A549 (cell line): Measurements from ENCODE around the gene ABCA2. TPM values are rescaled to one million over a fixed set of nuclear protein-coding genes. Genes with fewer than 3 reads are reported as not detected.

Experiments
- ATAC-seq, 2 experiments: fragments of 200-7000 bp in 1 of 2; fragments of >200 bp in 1 of 2; cut with Nextera tagmentation in 1 of 2; cut with Tn5 transposase in 1 of 2; 3 replicates each; pipeline versions ENCODE4 v1.8.0 to v1.9.1; 2018 to 2020; ENCODE audit warnings: mild to moderate bottlenecking in 1 of 2, moderate library complexity in 1 of 2
- CTCF ChIA-PET: fragments of 300-600 bp; sonication (Branson Sonifier 250); formaldehyde crosslinking; extraction: SDS; loops from one replicate; lab custom pipeline; 2021; ENCODE audit warnings: antibody characterized with exemption, inconsistent platforms; lab: Yijun Ruan, JAX
- POLR2A ChIA-PET: fragments of 350-600 bp; formaldehyde crosslinking; extraction: SDS; loops from one replicate; lab custom pipeline; 2021; ENCODE audit warnings: antibody characterized with exemption, inconsistent platforms; lab: Yijun Ruan, JAX
- DNase-seq, 2 experiments: peaks; one replicate each; pipeline versions ENCODE4 v3.0.0 to v3.0.0-alpha.2; 2011 to 2016; ENCODE audit warnings: low read depth in 1 of 2, low spot score in 1 of 2
- FAIRE-seq: peaks from 2 replicates; lab custom pipeline; 2011; peaks lifted over from hg19 to GRCh38; lab: Jason Lieb, UNC
- H3K27ac ChIP-seq, 2 experiments: fragments of >200 bp; sonication (Bioruptor Twin); formaldehyde crosslinking; 3 replicates each; pipeline ENCODE4 v1.5.1; 2016 to 2017
- H3K4me1 ChIP-seq: fragments of >200 bp; sonication (Bioruptor Twin); formaldehyde crosslinking; 3 replicates; pipeline ENCODE4 v1.6.1; 2016
- H3K4me2 ChIP-seq: fragments of >200 bp; sonication (Bioruptor Twin); formaldehyde crosslinking; 3 replicates; pipeline ENCODE4 v1.6.1; 2016
- H3K4me3 ChIP-seq: fragments of >200 bp; sonication (Bioruptor Twin); formaldehyde crosslinking; 3 replicates; pipeline ENCODE4 v1.5.1; 2016
- H3K9me3 ChIP-seq: fragments of >200 bp; sonication (Bioruptor Twin); formaldehyde crosslinking; 3 replicates; pipeline ENCODE4 v1.6.1; 2016
- BCL3 ChIP-seq: fragments of >200 bp; sonication (Bioruptor Twin); formaldehyde crosslinking; IDR thresholded peaks from 3 replicates; pipeline ENCODE4 v1.6.1; 2016
- CBX2 ChIP-seq: fragments of 200-600 bp; sonication (generic); IDR thresholded peaks from 2 replicates; pipeline ENCODE4 v1.6.1; 2016; ENCODE audit warnings: low read depth, mild to moderate bottlenecking, borderline replicate concordance
- CEBPB ChIP-seq, 2 experiments: fragments of >200 bp in 1 of 2; sonication (Bioruptor Twin) in 1 of 2; formaldehyde crosslinking in 1 of 2; IDR thresholded peaks; 2 replicates each; pipeline ENCODE4 v1.6.1; 2012 to 2016
- CHD2 ChIP-seq: fragments of 150-350 bp; IDR thresholded peaks from 2 replicates; pipeline ENCODE4 v1.6.1; 2014; ENCODE audit warnings: low read length; ENCODE audit not compliant: partially characterized antibody
- CHD4 ChIP-seq: fragments of 200-600 bp; sonication (generic); IDR thresholded peaks from 2 replicates; pipeline ENCODE4 v1.6.1; 2016; ENCODE audit warnings: antibody characterized with exemption, mild to moderate bottlenecking, borderline replicate concordance
- E2F6 ChIP-seq: IDR thresholded peaks from 2 replicates; pipeline ENCODE4 v1.6.1; 2012; ENCODE audit warnings: low read depth, borderline replicate concordance
- ELK1 ChIP-seq: fragments of 150-350 bp; IDR thresholded peaks from 2 replicates; pipeline ENCODE4 v1.6.1; 2014; ENCODE audit warnings: low read depth, mild to moderate bottlenecking, low read length
- EP300 ChIP-seq, 2 experiments: fragments of >200 bp; sonication (Bioruptor Twin); formaldehyde crosslinking; IDR thresholded peaks; 2 replicates in 1 of 2; 3 replicates in 1 of 2; pipeline ENCODE4 v1.6.1; 2016 to 2017
- ESRRA ChIP-seq: fragments of 150-350 bp; IDR thresholded peaks from 2 replicates; pipeline ENCODE4 v1.6.1; 2014; ENCODE audit warnings: mild to moderate bottlenecking, low read length, borderline replicate concordance
- FOSB ChIP-seq: fragments of 250-450 bp; sonication (Bioruptor Pico); IDR thresholded peaks from 2 replicates; pipeline ENCODE4 v1.5.0; 2020; ENCODE audit warnings: mild to moderate bottlenecking, moderate library complexity
- GATA3 ChIP-seq: IDR thresholded peaks from 2 replicates; pipeline ENCODE4 v1.6.1; 2012; ENCODE audit warnings: borderline replicate concordance
- HDAC2 ChIP-seq: fragments of 200-600 bp; sonication (generic); IDR thresholded peaks from 2 replicates; pipeline ENCODE4 v1.6.1; 2016
- HOXA7 ChIP-seq: fragments of 250-450 bp; sonication (Bioruptor Pico); IDR thresholded peaks from 2 replicates; pipeline ENCODE4 v1.5.0; 2020; ENCODE audit warnings: mild to moderate bottlenecking, moderate library complexity
- JUN ChIP-seq, 2 experiments: fragments of >200 bp; sonication (Bioruptor Twin); formaldehyde crosslinking; IDR thresholded peaks; 2 replicates in 1 of 2; 3 replicates in 1 of 2; pipeline ENCODE4 v1.6.1; 2016 to 2017
- KDM5A ChIP-seq: fragments of 200-600 bp; sonication (generic); IDR thresholded peaks from 2 replicates; pipeline ENCODE4 v1.6.1; 2016; ENCODE audit warnings: antibody characterized with exemption, mild to moderate bottlenecking
- MAX ChIP-seq: IDR thresholded peaks from 2 replicates; pipeline ENCODE4 v1.6.1; 2012
- MYC ChIP-seq: IDR thresholded peaks from 2 replicates; pipeline ENCODE4 v1.6.1; 2012; ENCODE audit warnings: mild to moderate bottlenecking, inconsistent platforms, low read length, improper control_type of control experiment, borderline replicate concordance
- NPAS2 ChIP-seq: fragments of 250-450 bp; sonication (Bioruptor Pico); IDR thresholded peaks from 2 replicates; pipeline ENCODE4 v1.8.0; 2022; ENCODE audit warnings: mild to moderate bottlenecking, moderate library complexity, borderline replicate concordance
- NR3C1 ChIP-seq: fragments of >200 bp; sonication (Bioruptor Twin); formaldehyde crosslinking; IDR thresholded peaks from 3 replicates; pipeline ENCODE4 v1.6.1; 2017
- PBX3 ChIP-seq: IDR thresholded peaks from 2 replicates; pipeline ENCODE4 v1.6.1; 2012
- RAD21 ChIP-seq, 2 experiments: fragments of >200 bp in 1 of 2; sonication (Bioruptor Twin) in 1 of 2; formaldehyde crosslinking in 1 of 2; IDR thresholded peaks in 1 of 2; conservative IDR thresholded peaks in 1 of 2; 2 replicates in 1 of 2; 3 replicates in 1 of 2; pipeline ENCODE4 v1.6.1; 2012 to 2018; ENCODE audit warnings: inconsistent platforms in 1 of 2
- RARB ChIP-seq: fragments of 250-450 bp; sonication (Bioruptor Pico); IDR thresholded peaks from 2 replicates; pipeline ENCODE4 v1.8.0; 2021; ENCODE audit warnings: mild to moderate bottlenecking, moderate library complexity
- RNF2 ChIP-seq: fragments of 200-600 bp; sonication (generic); IDR thresholded peaks from 2 replicates; pipeline ENCODE4 v1.6.1; 2016; ENCODE audit warnings: low read depth, mild to moderate bottlenecking, antibody characterized with exemption, moderate library complexity, borderline replicate concordance
- TP53 ChIP-seq: fragments of 250-450 bp; sonication (Bioruptor Pico); IDR thresholded peaks from 2 replicates; pipeline ENCODE4 v1.5.0; 2021; ENCODE audit warnings: mild to moderate bottlenecking, moderate library complexity
- ZSCAN20 ChIP-seq: fragments of 250-450 bp; sonication (Bioruptor Pico); IDR thresholded peaks from 2 replicates; pipeline ENCODE4 v1.8.0; 2022; ENCODE audit warnings: mild to moderate bottlenecking, moderate library complexity
- WGBS: methylation state at CpG from one replicate; pipeline ENCODE4 v1.1.6; 2017; ENCODE audit errors: missing lambda C conversion rate; 5-methylcytosine and 5-hydroxymethylcytosine counted together
- polyA plus RNA-seq, 4 experiments: library from polyadenylated mRNA; depleted of rRNA in 3 of 4; stranded (reverse); fragments of >200 nt; fragmentation: RNase III in 1 of 4; extraction: RNeasy Plus Mini Kit Qiagen cat#74134 plus additional on column Dnase treatment in 1 of 4; gene quantifications; 2 replicates in 3 of 4; 3 replicates in 1 of 4; pipeline ENCODE4 v1.2.3, GENCODE V29; 2011 to 2017

Gene ABCA2
- polyA plus RNA-seq, 2 of the 4 experiments (the other 2 are of a cell fraction): 8.3 to 24.7 TPM

- WGBS: 54% methylated on average over 16 of the region's 16 CpGs
- H3K4me2 ChIP-seq: peak overlapping the region; percentile 62
Measured at GRCh38 chr9:137057545-137057944, 29.5 kb upstream of the ABCA2 start.

GRCh38 chr9:137056739-137057415, 28.8 kb upstream of the ABCA2 start:
- TF ChIP-seq TP53 (no peak), ZSCAN20 (no peak), KDM5A (no peak), MYC (no peak), MAX (0 out of 2 replicates have a peak, but pooled peaks have one; percentile 31), ELK1 (no peak)
- Histone ChIP-seq H3K9me3 (no peaks in the 10 kb centered on the region), H3K4me3 (no peak overlapping the region), H3K4me1 (peaks cover 56% of the 10 kb centered on the region), H3K27ac (peak overlapping the region; percentile 17 to 79; a peak in 3 of 6 replicates), H3K4me2 (peak overlapping the region; percentile 62)
- ATAC-seq (peak in 1 of 2 experiments; percentile 8; a peak in 1 of 6 replicates), DNase-seq (peak in 1 of 2 experiments; percentile 57), FAIRE-seq (no peak)
- WGBS: 42% methylated on average over 17 of the region's 17 CpGs
- CTCF ChIA-PET: interaction anchor here (0.6 to 19.2 kb wide), 8 partner anchors 3 to 269 kb away, joined by 3 to 656 read pairs (median 12); partner anchors contain the start of genes ABCA2, ENTPD2, NPDC1 and SAPCD2
- POLR2A ChIA-PET: interaction anchor here (0.7 kb wide), 1 partner anchor 160 kb away, joined by 6 read pairs; no protein-coding TSS in a partner anchor

More at GRCh38 chr9:137057545-137057944, 29.5 kb upstream of the ABCA2 start:
- H3K4me1 ChIP-seq: peaks cover 56% of the 10 kb centered on the region
- no peak for TF ChIP-seq CEBPB (IDR thresholded peaks at IDR 0.05)
- no peak for TF ChIP-seq MYC
- no peak for TF ChIP-seq NR3C1
- no peak for TF ChIP-seq GATA3
- TF ChIP-seq RNF2: no peak
- no peak for TF ChIP-seq ESRRA
- TF ChIP-seq RARB (CRISPR knock-in tag): no peak
- no peak for TF ChIP-seq CBX2
- no peak for TF ChIP-seq RAD21 (conservative IDR thresholded peaks at IDR 0.05 in 1 of 2, IDR thresholded peaks at IDR 0.05 in 1 of 2)
- TF ChIP-seq NPAS2 (CRISPR knock-in tag): no peak
- no peak overlapping the region for H3K4me3 ChIP-seq
- CTCF ChIA-PET: interaction anchor here (1.2 to 19.2 kb wide), 6 partner anchors 4 to 179 kb away, joined by 3 to 656 read pairs (median 10); partner anchors contain the start of genes ENTPD2, NPDC1 and SAPCD2
- ATAC-seq: no peak
- DNase-seq: no peak
- H3K9me3 ChIP-seq: no peaks in the 10 kb centered on the region
- peak overlapping the region; percentile 17 to 79; a peak in 3 of 6 replicates for H3K27ac ChIP-seq
- POLR2A ChIA-PET: no interaction called here
- no peak for FAIRE-seq

GRCh38 chr9:137055385-137056364, 27.6 kb upstream of the ABCA2 start:
- peak; percentile 58 to 76 for DNase-seq
- POLR2A ChIA-PET: interaction anchor here (0.8 to 1.3 kb wide), 5 partner anchors 12 to 327 kb away, joined by 3 to 6 read pairs (median 5); partner anchors contain the start of genes SAPCD2 and TMEM141
- CTCF ChIA-PET: interaction anchor here (0.9 to 19.2 kb wide), 9 partner anchors 2 to 268 kb away, joined by 3 to 656 read pairs (median 4); partner anchors contain the start of genes ABCA2, ENTPD2, NPDC1 and SAPCD2
- Histone ChIP-seq H3K4me2 (peak overlapping the region; percentile 99), H3K9me3 (no peaks in the 10 kb centered on the region), H3K4me3 (no peak overlapping the region), H3K4me1 (peaks cover 56% of the 10 kb centered on the region), H3K27ac (peak overlapping the region; percentile 79 to 88)
- ATAC-seq: peak; percentile 54 to 82
- peak; percentile 67 for FAIRE-seq
- 29% methylated on average over 18 of the region's 28 CpGs for WGBS
- no peak for TF ChIP-seq E2F6
- no peak for TF ChIP-seq FOSB (CRISPR knock-in tag)
- TF ChIP-seq RARB (CRISPR knock-in tag): no peak
- no peak for TF ChIP-seq HDAC2
- no peak for TF ChIP-seq MAX
- TF ChIP-seq HOXA7: no peak
- TF ChIP-seq CHD4: no peak
- TF ChIP-seq PBX3: no peak
- no peak for TF ChIP-seq BCL3
- no peak for TF ChIP-seq CHD2
- no peak for TF ChIP-seq MYC
- TF ChIP-seq JUN (IDR thresholded peaks at IDR 0.05): no peak
- no peak for TF ChIP-seq EP300 (IDR thresholded peaks at IDR 0.05)
